Loucy (cell line): ENCODE measurements around the gene RAPGEF1.

Source experiments
- H2AFZ ChIP-seq: fragments of 200-600 bp; sonication (generic); 2 replicates; pipeline ENCODE4 v1.6.0; 2016; ENCODE audit warnings: antibody characterized with exemption, mild to moderate bottlenecking, low read length, moderate library complexity
- H3F3A ChIP-seq: fragments of 200-600 bp; 2 replicates; pipeline ENCODE4 v1.6.0; 2016; ENCODE audit warnings: antibody characterized with exemption, low read depth, mild to moderate bottlenecking
- H3K27me3 ChIP-seq: fragments of 200-600 bp; sonication (generic); 2 replicates; pipeline ENCODE4 v1.6.1; 2014; ENCODE audit warnings: low read length, mild to moderate bottlenecking; ENCODE audit not compliant: insufficient read depth, poor library complexity, severe bottlenecking
- H3K36me3 ChIP-seq: fragments of 200-600 bp; sonication (generic); 2 replicates; pipeline ENCODE4 v1.6.1; 2016; ENCODE audit warnings: low read length; ENCODE audit not compliant: insufficient read depth
- H3K4me1 ChIP-seq: fragments of 200-600 bp; sonication (generic); 2 replicates; pipeline ENCODE4 v1.5.1; 2014; ENCODE audit warnings: low read length, mild to moderate bottlenecking; ENCODE audit not compliant: insufficient read depth, poor library complexity, severe bottlenecking
- H3K4me2 ChIP-seq: fragments of 200-600 bp; sonication (generic); 2 replicates; pipeline ENCODE4 v1.6.0; 2014; ENCODE audit warnings: antibody characterized with exemption, low read length, low read depth, mild to moderate bottlenecking; ENCODE audit not compliant: poor library complexity, severe bottlenecking
- H3K4me3 ChIP-seq: fragments of 200-600 bp; sonication (generic); 2 replicates; pipeline ENCODE4 v1.5.1; 2014; ENCODE audit warnings: low read length, mild to moderate bottlenecking, mixed read lengths; ENCODE audit not compliant: poor library complexity, severe bottlenecking
- H3K79me2 ChIP-seq: fragments of 200-600 bp; sonication (generic); 2 replicates; pipeline ENCODE4 v1.6.1; 2014; ENCODE audit warnings: low read length; ENCODE audit not compliant: insufficient read depth
- H3K9ac ChIP-seq: fragments of 200-600 bp; sonication (generic); 2 replicates; pipeline ENCODE4 v1.6.0; 2014; ENCODE audit warnings: mild to moderate bottlenecking, low read depth, low read length, moderate library complexity; ENCODE audit not compliant: poor library complexity, severe bottlenecking
- H3K9me2 ChIP-seq: fragments of 200-600 bp; sonication (generic); replicated peaks from 2 replicates; pipeline ENCODE4 v1.6.1; 2016; ENCODE audit warnings: low read depth, low read length, mixed read lengths
- H3K9me3 ChIP-seq: fragments of 200-600 bp; sonication (generic); 2 replicates; pipeline ENCODE4 v1.6.1; 2014; ENCODE audit warnings: mild to moderate bottlenecking, antibody characterized with exemption, low read length, low read depth; ENCODE audit not compliant: insufficient read depth
- H4K20me1 ChIP-seq: fragments of 200-600 bp; sonication (generic); 2 replicates; pipeline ENCODE4 v1.6.0; 2014; ENCODE audit warnings: antibody characterized with exemption, low read length, mild to moderate bottlenecking; ENCODE audit not compliant: insufficient read depth, poor library complexity, severe bottlenecking
- CTCF ChIP-seq: fragments of 200-600 bp; sonication (generic); conservative IDR thresholded peaks from 2 replicates; pipeline ENCODE4 v1.5.1; 2014; ENCODE audit warnings: mild to moderate bottlenecking, antibody characterized with exemption, low read length
- EZH2phosphoT487 ChIP-seq: fragments of 200-600 bp; IDR thresholded peaks from 2 replicates; pipeline ENCODE4 v1.6.1; 2018; ENCODE audit warnings: antibody characterized with exemption, mild to moderate bottlenecking, moderate library complexity, borderline replicate concordance

The RAPGEF1 gene

GRCh38 chr9:131598121-131598520, 141.8 kb downstream of the RAPGEF1 start:
- no peaks in the 10 kb centered on the region for H3K9me3 ChIP-seq
- H3K9ac ChIP-seq = no peak overlapping the region
- H3K27me3 ChIP-seq = no peaks in the 10 kb centered on the region
- no peaks in the 10 kb centered on the region for H3K79me2 ChIP-seq
- no peaks in the 10 kb centered on the region for H3K9me2 ChIP-seq
- no peak for TF ChIP-seq CTCF
- TF ChIP-seq EZH2phosphoT487 = no peak
- no peak overlapping the region for H3K4me3 ChIP-seq
- H4K20me1 ChIP-seq = no peaks in the 10 kb centered on the region
- H3K4me2 ChIP-seq = no peak overlapping the region
- no peaks in the 10 kb centered on the region for H3F3A ChIP-seq
- peaks cover 38% of the 10 kb centered on the region; the same call in 1 of the 2 replicates for H3K36me3 ChIP-seq
- no peaks in the 10 kb centered on the region for H3K4me1 ChIP-seq
- no peak overlapping the region for H2AFZ ChIP-seq

GRCh38 chr9:131597246-131597645, 142.6 kb downstream of the RAPGEF1 start:
- Histone ChIP-seq H3K36me3 (peaks cover 37% of the 10 kb centered on the region; the same call in 1 of the 2 replicates), H3K4me2 (no peak overlapping the region), H3F3A (no peaks in the 10 kb centered on the region), H3K9me2 (no peaks in the 10 kb centered on the region), H3K9ac (no peak overlapping the region), H3K27me3 (no peaks in the 10 kb centered on the region), H3K4me3 (no peak overlapping the region), H3K79me2 (no peaks in the 10 kb centered on the region), H3K9me3 (no peaks in the 10 kb centered on the region), H3K4me1 (no peaks in the 10 kb centered on the region), H4K20me1 (no peaks in the 10 kb centered on the region), H2AFZ (no peak overlapping the region)
- TF ChIP-seq CTCF = no peak

GRCh38 chr9:131596430-131596743, 143.5 kb downstream of the RAPGEF1 start:
- peaks cover 3% of the 10 kb centered on the region for H3K4me1 ChIP-seq
- H3F3A ChIP-seq = no peaks in the 10 kb centered on the region
- H3K4me3 ChIP-seq = no peak overlapping the region
- no peak overlapping the region for H2AFZ ChIP-seq
- peaks cover 37% of the 10 kb centered on the region; the same call in 1 of the 2 replicates for H3K36me3 ChIP-seq
- no peaks in the 10 kb centered on the region for H3K9me3 ChIP-seq
- H3K9ac ChIP-seq = no peak overlapping the region
- no peak for TF ChIP-seq CTCF
- TF ChIP-seq EZH2phosphoT487 = no peak
- H3K4me2 ChIP-seq = no peak overlapping the region
- H3K79me2 ChIP-seq = no peaks in the 10 kb centered on the region
- H4K20me1 ChIP-seq = no peaks in the 10 kb centered on the region
- H3K27me3 ChIP-seq = no peaks in the 10 kb centered on the region
- no peaks in the 10 kb centered on the region for H3K9me2 ChIP-seq
